Fibroblast of lung (primary cell): Measurements from ENCODE around the gene MEF2A. TPM values are rescaled to one million over a fixed set of nuclear protein-coding genes. Genes with fewer than 3 reads are reported as not detected.

Source experiments
- DNase-seq, 2 donors: peaks; one replicate each; pipeline versions ENCODE4 v3.0.0 to v3.0.0-alpha.2; 2010; ENCODE audit warnings: low read depth in 2 of 2
- H2AFZ ChIP-seq: 2 replicates; pipeline ENCODE4 v1.5.1; 2012; ENCODE audit warnings: low read length, control low read depth, inconsistent platforms
- H3K27ac ChIP-seq: 2 replicates; pipeline ENCODE4 v1.5.1; 2011; ENCODE audit warnings: low read length, control low read depth; ENCODE audit not compliant: insufficient read depth
- H3K27me3 ChIP-seq: 2 replicates; pipeline ENCODE4 v1.5.1; 2011; ENCODE audit warnings: mild to moderate bottlenecking, low read length; ENCODE audit not compliant: control insufficient read depth, insufficient read depth
- H3K36me3 ChIP-seq: 2 replicates; pipeline ENCODE4 v1.5.1; 2011; ENCODE audit warnings: low read length; ENCODE audit not compliant: control insufficient read depth, insufficient read depth
- H3K4me1 ChIP-seq: 2 replicates; pipeline ENCODE4 v1.5.1; 2011; ENCODE audit warnings: low read length; ENCODE audit not compliant: control insufficient read depth, insufficient read depth; ENCODE audit errors: extremely low read depth
- H3K4me2 ChIP-seq: 2 replicates; pipeline ENCODE4 v1.5.1; 2011; ENCODE audit warnings: low read length, control low read depth; ENCODE audit not compliant: insufficient read depth; ENCODE audit errors: extremely low read depth
- H3K4me3 ChIP-seq, 4 experiments: fragments of 200-600 bp in 1 of 4; sonication (generic) in 1 of 4; replicated peaks in 1 of 4; 2 replicates each; pipeline ENCODE4 v1.5.1; 2011 to 2016; ENCODE audit warnings: low read length in 4 of 4, low read depth in 3 of 4, mild to moderate bottlenecking in 3 of 4, control low read depth in 2 of 4, inconsistent platforms in 1 of 4, mixed read lengths in 1 of 4; ENCODE audit not compliant: insufficient read depth in 1 of 4; ENCODE audit errors: control extremely low read depth in 1 of 4
- H3K79me2 ChIP-seq: 2 replicates; pipeline ENCODE4 v1.5.1; 2012; ENCODE audit warnings: mild to moderate bottlenecking, low read length, inconsistent platforms; ENCODE audit not compliant: control insufficient read depth, insufficient read depth
- H3K9ac ChIP-seq: 2 replicates; pipeline ENCODE4 v1.5.1; 2011; ENCODE audit warnings: mild to moderate bottlenecking, low read length, control low read depth; ENCODE audit not compliant: insufficient read depth
- H3K9me3 ChIP-seq: 2 replicates; pipeline ENCODE4 v1.5.1; 2012; ENCODE audit warnings: low read depth, low read length; ENCODE audit not compliant: control insufficient read depth, insufficient read depth
- H4K20me1 ChIP-seq: 2 replicates; pipeline ENCODE4 v1.5.1; 2011; ENCODE audit warnings: low read length; ENCODE audit not compliant: control insufficient read depth, insufficient read depth; ENCODE audit errors: extremely low read depth
- CTCF ChIP-seq, 2 donors: IDR thresholded peaks in 1 of 2; conservative IDR thresholded peaks in 1 of 2; 1 replicate in 1 of 2; 2 replicates in 1 of 2; pipeline ENCODE4 v1.5.1; 2011 to 2012; ENCODE audit warnings: low read length in 2 of 2, control low read depth in 1 of 2, inconsistent platforms in 1 of 2, low read depth in 1 of 2, mild to moderate bottlenecking in 1 of 2
- EZH2 ChIP-seq: IDR thresholded peaks from 2 replicates; pipeline ENCODE4 v1.5.1; 2012; ENCODE audit warnings: low read length, control low read depth, mild to moderate bottlenecking; ENCODE audit errors: missing control alignments
- polyA plus RNA-seq, 2 donors: library from polyadenylated mRNA; depleted of rRNA in 1 of 2; stranded (reverse) in 1 of 2; unstranded in 1 of 2; fragments of >200 nt; gene quantifications; 2 replicates each; pipeline ENCODE4 v1.2.1, GENCODE V29; 2011 to 2012; ENCODE audit warnings: missing spikeins in 1 of 2
- total RNA-seq: library from RNA; depleted of rRNA; stranded (reverse); fragments of >200 nt; gene quantifications from 2 replicates; pipeline ENCODE4 v1.2.1, GENCODE V29; 2014

The MEF2A gene
- total and polyA plus RNA-seq, 2 donors (not counting 1 experiment from before 2014, with no cell fraction given), result 24.6 to 40.4 TPM

DNA sequence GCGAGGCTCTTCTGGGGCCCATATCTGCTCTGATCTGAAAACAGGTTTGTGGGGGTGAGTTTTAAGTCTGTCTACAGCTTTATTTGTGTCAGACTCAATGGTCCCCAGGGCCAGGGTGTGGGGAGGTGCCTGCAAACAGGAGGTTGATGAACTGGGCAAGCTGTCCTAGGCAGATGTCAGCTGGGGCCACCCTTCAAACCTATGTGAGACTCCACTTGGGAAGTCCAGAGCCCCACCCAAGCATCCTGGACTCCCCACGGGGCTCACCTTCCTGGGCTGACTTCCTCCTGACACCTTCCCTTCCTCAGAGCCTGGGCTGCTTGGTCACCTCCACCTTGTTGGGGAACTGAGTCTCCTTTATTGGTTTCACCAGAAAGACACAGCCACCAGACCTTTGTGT, 176.1 kb downstream of the MEF2A start:
- Histone ChIP-seq H3K27me3 (peaks cover 8% of the 10 kb centered on the region), H3K9ac (no peak overlapping the region), H2AFZ (no peak overlapping the region), H3K9me3 (no peaks in the 10 kb centered on the region), H4K20me1 (no peaks in the 10 kb centered on the region), H3K27ac (no peak overlapping the region), H3K4me3 (no peak overlapping the region), H3K36me3 (no peaks in the 10 kb centered on the region), H3K79me2 (no peaks in the 10 kb centered on the region), H3K4me2 (no peak overlapping the region), H3K4me1 (no peaks in the 10 kb centered on the region)
- DNase-seq, result no peak
- TF ChIP-seq CTCF (conservative IDR thresholded peaks at IDR 0.05 in 1 of 2, IDR thresholded peaks at IDR 0.05 in 1 of 2; ENCODE audit: low read depth in 1 of 2, low read length in 2 of 2), result no peak
- TF ChIP-seq EZH2, result no peak

DNA sequence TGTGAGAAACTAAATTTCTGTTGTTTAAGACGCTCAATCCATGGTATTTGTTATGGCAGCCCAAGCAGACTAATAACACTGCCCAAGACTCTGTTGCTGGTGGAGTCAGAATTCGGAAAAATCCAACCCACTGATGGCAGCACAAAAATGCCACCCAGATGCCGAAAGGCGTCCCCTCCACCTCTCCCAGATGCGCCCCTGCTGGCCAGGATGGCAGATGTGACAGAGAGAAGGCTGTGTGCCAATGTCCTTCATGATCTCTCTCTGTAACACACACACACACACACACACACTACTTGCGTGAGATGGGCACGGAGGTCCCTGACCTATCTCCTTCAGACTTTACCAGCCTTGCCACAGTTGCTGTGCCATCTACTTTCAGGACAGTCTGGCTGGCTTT, 178.4 kb downstream of the MEF2A start:
- Histone ChIP-seq H3K27ac (no peak overlapping the region), H3K4me1 (no peaks in the 10 kb centered on the region), H3K9ac (no peak overlapping the region), H2AFZ (no peak overlapping the region), H3K9me3 (no peaks in the 10 kb centered on the region), H3K36me3 (no peaks in the 10 kb centered on the region), H3K4me3 (no peak overlapping the region), H3K79me2 (no peaks in the 10 kb centered on the region), H3K4me2 (no peak overlapping the region), H3K27me3 (peaks cover 3% of the 10 kb centered on the region), H4K20me1 (no peaks in the 10 kb centered on the region)
- DNase-seq, result no peak
- no peak for TF ChIP-seq CTCF (conservative IDR thresholded peaks at IDR 0.05 in 1 of 2, IDR thresholded peaks at IDR 0.05 in 1 of 2; ENCODE audit: low read depth in 1 of 2, low read length in 2 of 2)
- TF ChIP-seq EZH2, result no peak

GRCh38 chr15:99745370-99746086, 179.7 kb downstream of the MEF2A start:
- no peak overlapping the region for H3K27ac ChIP-seq
- no peak overlapping the region for H3K9ac ChIP-seq
- no peak overlapping the region for H2AFZ ChIP-seq
- no peaks in the 10 kb centered on the region for H3K4me1 ChIP-seq
- no peak overlapping the region for H3K4me3 ChIP-seq
- peaks cover 3% of the 10 kb centered on the region for H3K27me3 ChIP-seq
- no peak for DNase-seq
- no peaks in the 10 kb centered on the region for H3K79me2 ChIP-seq
- H3K36me3 ChIP-seq, result no peaks in the 10 kb centered on the region
- TF ChIP-seq EZH2, result no peak
- no peak for TF ChIP-seq CTCF (conservative IDR thresholded peaks at IDR 0.05 in 1 of 2, IDR thresholded peaks at IDR 0.05 in 1 of 2; ENCODE audit: low read depth in 1 of 2, low read length in 2 of 2)
- no peaks in the 10 kb centered on the region for H4K20me1 ChIP-seq
- H3K4me2 ChIP-seq, result no peak overlapping the region
- H3K9me3 ChIP-seq, result no peaks in the 10 kb centered on the region
